GM12891 (cell line): ENCODE data around the gene MOSMO.

Experiments used
- POLR2A ChIP-seq: IDR thresholded peaks from 2 replicates; pipeline ENCODE4 v1.6.1; 2011; ENCODE audit warnings: low read depth, low read length, control low read depth
- POLR2AphosphoS5 ChIP-seq: IDR thresholded peaks from 2 replicates; pipeline ENCODE4 v1.6.1; 2011; ENCODE audit warnings: low read depth, low read length, control low read depth
- SPI1 ChIP-seq: IDR thresholded peaks from 2 replicates; pipeline ENCODE4 v1.6.1; 2011; ENCODE audit warnings: low read depth, low read length, control low read depth

GRCh38 chr16:21985524-21985923, 22.4 kb upstream of the MOSMO start:
- TF ChIP-seq POLR2A (no peak), SPI1 (no peak), POLR2AphosphoS5 (0 out of 2 replicates have a peak, but pooled peaks have one; percentile 9)
